ENCODE results near the gene ARID4A.

Gene ARID4A

GRCh38 chr14:58278177-58278576 is 20.2 kb upstream of the ARID4A start:
- in situ Hi-C loops (cut with HindIII; ENCODE audit: low pct_ligation_motif_present, low sequenced_read_pairs), result no loop called here
- no peak for DNase-seq
- Histone ChIP-seq H3K4me3 (ENCODE audit: low read depth, low read length) (no peak overlapping the region), H3K36me3 (replicated peaks) (peaks cover 11% of the 10 kb centered on the region), H3K27ac (no peak overlapping the region), H3K27me3 (replicated peaks) (no peaks in the 10 kb centered on the region)
- TF ChIP-seq CTCF (IDR thresholded peaks at IDR 0.05; ENCODE audit: low read depth, low read length, missing control alignments), result no peak

GRCh38 chr14:58280954-58281787 is 17.2 kb upstream of the ARID4A start:
- H3K27ac ChIP-seq, result peak overlapping the region; percentile 79
- H3K4me3 ChIP-seq (ENCODE audit: low read depth, low read length), result no peak overlapping the region
- H3K36me3 ChIP-seq (replicated peaks), result peaks cover 21% of the 10 kb centered on the region
- peak; percentile 93 for DNase-seq
- no peak for TF ChIP-seq CTCF (IDR thresholded peaks at IDR 0.05; ENCODE audit: low read depth, low read length, missing control alignments)
- no peaks in the 10 kb centered on the region for H3K27me3 ChIP-seq (replicated peaks)
- in situ Hi-C loops (cut with HindIII; ENCODE audit: low pct_ligation_motif_present, low sequenced_read_pairs), result no loop called here

DNA sequence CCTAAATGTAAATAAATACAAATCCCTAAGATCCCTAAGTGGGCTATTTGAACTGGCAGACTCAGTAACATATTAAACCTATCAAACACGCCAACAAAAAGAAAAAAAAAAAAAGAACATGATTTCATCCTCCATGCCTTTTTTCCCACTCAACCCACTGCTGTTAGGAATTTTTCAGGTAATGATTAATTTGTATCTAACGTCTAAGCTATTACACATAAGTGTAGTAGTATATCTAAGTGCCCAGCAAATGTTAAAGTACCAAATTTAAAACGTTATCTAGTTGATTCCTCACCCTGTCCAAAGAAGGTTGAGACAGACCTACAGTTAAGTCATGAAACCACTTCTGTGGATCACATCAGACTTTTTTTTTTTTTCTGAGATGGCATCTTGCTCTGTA is 16.4 kb upstream of the ARID4A start:
- DNase-seq, result no peak
- peak overlapping the region; percentile 79 for H3K27ac ChIP-seq
- no peak overlapping the region for H3K4me3 ChIP-seq (ENCODE audit: low read depth, low read length)
- peaks cover 25% of the 10 kb centered on the region for H3K36me3 ChIP-seq (replicated peaks)
- H3K27me3 ChIP-seq (replicated peaks), result no peaks in the 10 kb centered on the region
- TF ChIP-seq CTCF (IDR thresholded peaks at IDR 0.05; ENCODE audit: low read depth, low read length, missing control alignments), result no peak
- in situ Hi-C loops (cut with HindIII; ENCODE audit: low pct_ligation_motif_present, low sequenced_read_pairs), result no loop called here

GRCh38 chr14:58282925-58283593 is 15.3 kb upstream of the ARID4A start:
- no peak overlapping the region for H3K4me3 ChIP-seq (ENCODE audit: low read depth, low read length)
- H3K27ac ChIP-seq, result no peak overlapping the region
- DNase-seq, result no peak
- H3K36me3 ChIP-seq (replicated peaks), result peaks cover 21% of the 10 kb centered on the region
- in situ Hi-C loops (cut with HindIII; ENCODE audit: low pct_ligation_motif_present, low sequenced_read_pairs), result no loop called here
- H3K27me3 ChIP-seq (replicated peaks), result no peaks in the 10 kb centered on the region
- TF ChIP-seq CTCF (IDR thresholded peaks at IDR 0.05; ENCODE audit: low read depth, low read length, missing control alignments), result no peak

GRCh38 chr14:58283730-58284129 is 14.6 kb upstream of the ARID4A start:
- H3K36me3 ChIP-seq (replicated peaks), result peaks cover 26% of the 10 kb centered on the region

More at GRCh38 chr14:58283730-58284129, 14.6 kb upstream of the ARID4A start:
- no peak for TF ChIP-seq CTCF (IDR thresholded peaks at IDR 0.05; ENCODE audit: low read depth, low read length, missing control alignments)
- no peaks in the 10 kb centered on the region for H3K27me3 ChIP-seq (replicated peaks)
- no peak overlapping the region for H3K27ac ChIP-seq
- DNase-seq, result no peak
- no peak overlapping the region for H3K4me3 ChIP-seq (ENCODE audit: low read depth, low read length)
- in situ Hi-C loops (cut with HindIII; ENCODE audit: low pct_ligation_motif_present, low sequenced_read_pairs), result no loop called here

All from brain microvascular endothelial cell (primary cell).